Diencephalon (tissue), 1 donor: ENCODE measurements around the gene MAP1S. TPM values are rescaled to one million over a fixed set of nuclear protein-coding genes. Genes with fewer than 3 reads are reported as not detected.

Experiments
- total RNA-seq: library from RNA; depleted of rRNA; stranded (reverse); fragments of >200 nt; gene quantifications from one replicate; pipeline ENCODE4 v1.2.3, GENCODE V29; 2014

MAP1S gene, protein sequence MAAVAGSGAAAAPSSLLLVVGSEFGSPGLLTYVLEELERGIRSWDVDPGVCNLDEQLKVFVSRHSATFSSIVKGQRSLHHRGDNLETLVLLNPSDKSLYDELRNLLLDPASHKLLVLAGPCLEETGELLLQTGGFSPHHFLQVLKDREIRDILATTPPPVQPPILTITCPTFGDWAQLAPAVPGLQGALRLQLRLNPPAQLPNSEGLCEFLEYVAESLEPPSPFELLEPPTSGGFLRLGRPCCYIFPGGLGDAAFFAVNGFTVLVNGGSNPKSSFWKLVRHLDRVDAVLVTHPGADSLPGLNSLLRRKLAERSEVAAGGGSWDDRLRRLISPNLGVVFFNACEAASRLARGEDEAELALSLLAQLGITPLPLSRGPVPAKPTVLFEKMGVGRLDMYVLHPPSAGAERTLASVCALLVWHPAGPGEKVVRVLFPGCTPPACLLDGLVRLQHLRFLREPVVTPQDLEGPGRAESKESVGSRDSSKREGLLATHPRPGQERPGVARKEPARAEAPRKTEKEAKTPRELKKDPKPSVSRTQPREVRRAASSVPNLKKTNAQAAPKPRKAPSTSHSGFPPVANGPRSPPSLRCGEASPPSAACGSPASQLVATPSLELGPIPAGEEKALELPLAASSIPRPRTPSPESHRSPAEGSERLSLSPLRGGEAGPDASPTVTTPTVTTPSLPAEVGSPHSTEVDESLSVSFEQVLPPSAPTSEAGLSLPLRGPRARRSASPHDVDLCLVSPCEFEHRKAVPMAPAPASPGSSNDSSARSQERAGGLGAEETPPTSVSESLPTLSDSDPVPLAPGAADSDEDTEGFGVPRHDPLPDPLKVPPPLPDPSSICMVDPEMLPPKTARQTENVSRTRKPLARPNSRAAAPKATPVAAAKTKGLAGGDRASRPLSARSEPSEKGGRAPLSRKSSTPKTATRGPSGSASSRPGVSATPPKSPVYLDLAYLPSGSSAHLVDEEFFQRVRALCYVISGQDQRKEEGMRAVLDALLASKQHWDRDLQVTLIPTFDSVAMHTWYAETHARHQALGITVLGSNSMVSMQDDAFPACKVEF
- 29.5 TPM for total RNA-seq

DNA sequence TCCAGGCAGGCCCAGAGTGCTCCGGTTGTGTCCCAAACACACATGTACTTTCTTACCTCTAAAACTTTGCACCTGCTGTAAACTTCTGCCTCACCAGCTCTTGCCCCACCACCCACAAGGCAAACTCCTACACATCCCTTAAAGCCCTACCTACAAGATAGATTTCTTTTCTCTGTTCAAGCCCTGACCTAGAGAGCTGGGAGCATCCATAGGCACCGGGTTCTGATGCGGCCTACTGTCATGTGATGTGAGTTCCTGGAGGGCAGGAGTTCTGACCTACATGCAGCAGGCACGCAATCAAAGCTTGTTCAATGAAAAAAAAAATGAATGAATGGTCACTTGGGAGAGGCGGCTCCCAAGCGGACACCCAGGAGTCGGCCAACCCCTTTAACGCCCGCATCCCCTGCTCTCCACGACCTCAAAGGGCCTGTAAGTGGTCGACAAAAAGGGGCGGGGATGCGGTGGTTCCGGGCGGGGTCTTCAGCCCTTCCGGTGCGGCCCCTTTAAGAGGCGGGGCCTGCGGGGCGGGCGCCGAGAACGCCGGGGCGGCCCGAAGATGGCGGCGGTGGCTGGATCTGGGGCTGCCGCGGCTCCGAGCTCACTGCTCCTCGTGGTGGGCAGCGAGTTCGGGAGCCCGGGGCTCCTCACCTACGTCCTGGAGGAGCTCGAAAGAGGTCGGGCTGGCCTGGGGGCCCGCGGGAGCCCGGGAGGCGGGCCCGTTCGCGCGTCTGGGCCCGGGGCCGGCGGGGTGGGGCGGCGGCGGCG, at the start of gene MAP1S:
MAP1S (plus strand) TSS at position 534 of the 765 bp plus-strand sequence; CDS start at position 557, 23 bp downstream.

DNA sequence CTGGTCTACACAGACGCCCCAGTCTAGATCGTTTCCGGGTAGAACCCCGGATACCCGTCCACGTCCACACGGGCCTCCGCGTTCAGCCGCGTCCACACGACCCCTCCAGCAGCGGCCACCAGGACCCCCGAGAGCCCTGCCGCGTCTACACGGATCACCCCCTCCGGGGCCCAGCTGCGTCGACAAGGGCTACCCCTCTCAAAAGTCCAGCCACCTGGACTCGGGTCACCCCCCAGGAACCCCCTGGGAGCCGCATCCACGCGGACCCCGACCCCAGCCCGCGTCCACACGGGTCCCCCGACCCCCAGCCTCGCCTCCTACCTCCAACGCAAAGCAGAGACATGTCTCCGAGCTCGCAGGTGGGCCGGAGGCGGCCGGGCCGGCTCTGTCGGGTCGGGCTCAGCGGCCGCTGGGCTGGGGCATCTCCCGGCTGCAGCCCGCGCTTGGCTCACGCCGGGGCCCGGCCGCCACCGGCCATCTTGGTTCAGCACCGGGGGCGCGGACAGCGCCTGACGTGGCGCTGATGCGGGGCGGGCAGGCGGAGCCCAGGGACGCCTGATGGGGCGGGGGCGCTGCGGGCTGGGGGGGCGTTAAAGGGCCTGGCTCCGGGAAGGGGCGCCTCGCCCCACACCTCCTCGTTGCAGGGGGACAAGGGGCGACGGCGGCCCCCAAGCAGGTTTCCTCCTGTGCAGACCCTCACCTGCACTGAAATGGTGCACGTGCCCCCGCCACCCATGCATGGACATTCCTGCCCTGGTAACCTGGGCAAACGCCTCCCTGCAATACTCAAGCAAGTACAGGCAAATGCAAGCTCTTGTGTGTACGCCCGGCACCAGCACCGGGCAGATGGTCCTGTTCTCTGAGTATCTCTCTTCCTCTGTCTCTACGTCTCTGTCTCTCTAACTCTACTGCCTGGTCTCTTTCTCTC, 31.2 kb upstream of the MAP1S start, which contains the start of gene UNC13A:
UNC13A (minus strand) TSS at position 498 of the 928 bp plus-strand sequence; CDS start at position 343, 155 bp downstream.

DNA sequence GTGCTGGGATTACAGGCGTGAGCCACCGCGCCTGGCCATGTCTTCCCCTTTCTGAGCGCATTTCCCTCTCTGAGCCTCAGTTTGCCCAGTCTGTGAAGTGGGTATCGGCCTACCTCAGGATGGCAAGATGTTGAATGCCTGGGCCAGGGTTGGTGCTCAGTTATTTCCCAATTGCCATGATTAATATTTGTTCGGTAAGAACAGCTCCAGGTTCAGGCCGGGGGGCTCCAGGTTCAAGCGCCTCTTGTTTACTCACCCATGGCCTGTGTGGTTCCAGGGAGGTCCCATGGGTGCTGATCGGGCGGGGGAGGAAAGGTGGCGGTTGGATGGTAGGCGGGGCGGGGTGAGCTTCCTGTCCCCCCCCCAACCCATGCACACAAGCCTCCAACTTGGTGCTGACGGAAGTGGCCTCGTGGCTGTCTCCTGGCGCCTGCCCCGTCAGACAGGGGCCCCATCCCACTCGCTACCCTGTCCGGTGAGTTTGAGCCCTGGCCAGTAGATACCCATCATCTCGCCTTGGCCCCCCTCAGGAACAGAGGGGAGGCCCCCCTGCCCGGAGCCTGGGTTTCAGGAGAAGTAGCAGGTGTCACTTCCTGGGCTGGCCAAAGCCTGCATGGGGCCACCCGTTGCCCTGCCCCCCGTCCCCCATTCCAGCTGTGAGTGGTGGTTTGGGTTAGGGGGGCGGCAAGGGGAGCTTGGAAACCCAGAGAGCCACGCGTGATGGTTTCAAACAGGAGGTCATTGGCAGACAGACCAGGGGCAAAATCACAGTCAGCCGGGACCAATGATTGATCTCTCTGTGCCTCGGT, 32.0 kb downstream of the MAP1S start, which contains the start of gene FCHO1:
FCHO1 (plus strand) TSS at position 375 of the 809 bp plus-strand sequence. CDS start 3,688 bp downstream, outside the sequence.

Other genes with a start within 250 kb of the MAP1S start
- gene SLC27A1, start 249.0 kb upstream of the MAP1S start, total RNA-seq: 13.6 TPM
- 33.7 TPM for gene PGLS, start 207.8 kb upstream of the MAP1S start, total RNA-seq
- gene COLGALT1, start 163.8 kb upstream of the MAP1S start, total RNA-seq: 22.8 TPM
- 69.7 TPM for gene UNC13A, start 31.1 kb upstream of the MAP1S start, total RNA-seq
- 30.0 TPM for gene FCHO1, start 32.0 kb downstream of the MAP1S start, total RNA-seq
- 0.46 TPM for gene B3GNT3, start 75.7 kb downstream of the MAP1S start, total RNA-seq
- gene INSL3, start 102.0 kb downstream of the MAP1S start, total RNA-seq: not detected
- gene JAK3, start 128.5 kb downstream of the MAP1S start, total RNA-seq: 3.5 TPM
- 547 TPM for gene RPL18A, start 140.4 kb downstream of the MAP1S start, total RNA-seq
- 6.0 TPM for gene SLC5A5, start 152.5 kb downstream of the MAP1S start, total RNA-seq
- 27.5 TPM for gene CCDC124, start 213.5 kb downstream of the MAP1S start, total RNA-seq
- 16.8 TPM for gene KCNN1, start 247.6 kb downstream of the MAP1S start, total RNA-seq